ENCODE results near the gene TREX2.

- no peak for TF ChIP-seq POLR2A (IDR thresholded peaks at IDR 0.05)
- no peak for TF ChIP-seq CTCF (IDR thresholded peaks at IDR 0.05)
These were observed 12.1 kb upstream of the TREX2 start for GRCh38 chrX:153457827-153458466.

Data from vagina (tissue), 2 donors.